PC-3 (cell line): ENCODE data around the gene CAPN10. TPM values are rescaled to one million over a fixed set of nuclear protein-coding genes. Genes with fewer than 3 reads are reported as not detected.

Source experiments
- ATAC-seq: fragments of 200-7000 bp; cut with Tn5 transposase; 2 replicates; pipeline ENCODE4 v1.9.1; 2020; ENCODE audit warnings: mild to moderate bottlenecking, moderate library complexity
- BruUV-seq: library from RNA; stranded (reverse); fragments of 400-500 nt; replicated peaks from 2 replicates; lab custom pipeline; 2021; lab: Mats Ljungman, UMichigan
- CTCF ChIA-PET: fragments of 300-600 bp; sonication (Branson Sonifier 250); formaldehyde crosslinking; loops from one replicate; lab custom pipeline; 2022; ENCODE audit warnings: antibody characterized with exemption; lab: Charles Lee
- POLR2A ChIA-PET: fragments of 300-600 bp; sonication (Branson Sonifier 250); formaldehyde crosslinking; loops from one replicate; lab custom pipeline; 2022; ENCODE audit warnings: antibody characterized with exemption; ENCODE audit not compliant: unreplicated experiment; lab: Charles Lee
- DNase-seq: peaks from one replicate; pipeline ENCODE4 v3.0.0-alpha.2; 2015
- H2AFZ ChIP-seq: fragments of 300-600 bp; sonication (generic); 2 replicates; pipeline ENCODE4 v1.6.0; 2016; ENCODE audit warnings: antibody characterized with exemption, low read length
- H3F3A ChIP-seq: fragments of 300-600 bp; sonication (generic); one replicate; pipeline ENCODE4 v1.6.0; 2017; ENCODE audit warnings: antibody characterized with exemption, low read length, control low read depth, mild to moderate bottlenecking; ENCODE audit not compliant: unreplicated experiment
- H3K27ac ChIP-seq: fragments of 300-600 bp; sonication (generic); 2 replicates; pipeline ENCODE4 v1.5.1; 2016; ENCODE audit warnings: mild to moderate bottlenecking, low read length
- H3K27me3 ChIP-seq: fragments of 300-600 bp; sonication (generic); 2 replicates; pipeline ENCODE4 v1.6.1; 2016; ENCODE audit warnings: low read length, mixed read lengths
- H3K36me3 ChIP-seq: fragments of 300-600 bp; sonication (generic); 2 replicates; pipeline ENCODE4 v1.6.1; 2016; ENCODE audit warnings: low read depth, mixed run types, low read length, mixed read lengths
- H3K4me1 ChIP-seq: fragments of 300-600 bp; sonication (generic); 2 replicates; pipeline ENCODE4 v1.5.1; 2016; ENCODE audit warnings: low read length; ENCODE audit not compliant: insufficient read depth
- H3K4me2 ChIP-seq: fragments of 300-600 bp; sonication (generic); 2 replicates; pipeline ENCODE4 v1.6.0; 2016; ENCODE audit warnings: low read length
- H3K4me3 ChIP-seq: fragments of 300-600 bp; sonication (generic); 2 replicates; pipeline ENCODE4 v1.5.1; 2016; ENCODE audit warnings: mild to moderate bottlenecking, low read length, mixed read lengths
- H3K79me2 ChIP-seq: fragments of 300-600 bp; sonication (generic); 2 replicates; pipeline ENCODE4 v1.6.1; 2017; ENCODE audit warnings: low read length, mixed read lengths
- H3K9ac ChIP-seq: fragments of 300-600 bp; sonication (generic); 2 replicates; pipeline ENCODE4 v1.6.0; 2016; ENCODE audit warnings: mild to moderate bottlenecking, low read length
- H3K9me2 ChIP-seq: fragments of 300-600 bp; sonication (generic); replicated peaks from 2 replicates; pipeline ENCODE4 v1.6.1; 2016; ENCODE audit warnings: mixed run types, low read length, mixed read lengths
- H3K9me3 ChIP-seq: fragments of 300-600 bp; sonication (generic); 2 replicates; pipeline ENCODE4 v1.6.1; 2016; ENCODE audit warnings: low read length, mixed read lengths
- H4K20me1 ChIP-seq: fragments of 300-600 bp; sonication (generic); 2 replicates; pipeline ENCODE4 v1.6.1; 2016; ENCODE audit warnings: low read length, mixed read lengths
- CTCF ChIP-seq: fragments of 300-600 bp; sonication (generic); conservative IDR thresholded peaks from 2 replicates; pipeline ENCODE4 v1.5.1; 2017; ENCODE audit warnings: antibody characterized with exemption, low read depth, mild to moderate bottlenecking, low read length
- EZH2 ChIP-seq: fragments of 300-600 bp; sonication (generic); IDR thresholded peaks from one replicate; pipeline ENCODE4 v1.6.1; 2017; ENCODE audit warnings: antibody characterized with exemption, mild to moderate bottlenecking, low read length; ENCODE audit not compliant: unreplicated experiment
- EZH2phosphoT487 ChIP-seq: fragments of 300-600 bp; sonication (generic); IDR thresholded peaks from 2 replicates; pipeline ENCODE4 v1.6.1; 2018; ENCODE audit warnings: mild to moderate bottlenecking, antibody characterized with exemption, low read length, borderline replicate concordance
- intact Hi-C: fragments of 100-400 bp; cut with micrococcal nuclease; formaldehyde crosslinking; loops from 2 replicates; pipeline ENCODE4 v1.9.0; 2023
- total RNA-seq: library from RNA; depleted of rRNA; stranded (reverse); fragments of >200 nt; gene quantifications from 2 replicates; pipeline ENCODE4 v1.2.3, GENCODE V29; 2014

Gene CAPN10
- total RNA-seq, 1 experiment from 2014 or later: 32.2 TPM

DNA sequence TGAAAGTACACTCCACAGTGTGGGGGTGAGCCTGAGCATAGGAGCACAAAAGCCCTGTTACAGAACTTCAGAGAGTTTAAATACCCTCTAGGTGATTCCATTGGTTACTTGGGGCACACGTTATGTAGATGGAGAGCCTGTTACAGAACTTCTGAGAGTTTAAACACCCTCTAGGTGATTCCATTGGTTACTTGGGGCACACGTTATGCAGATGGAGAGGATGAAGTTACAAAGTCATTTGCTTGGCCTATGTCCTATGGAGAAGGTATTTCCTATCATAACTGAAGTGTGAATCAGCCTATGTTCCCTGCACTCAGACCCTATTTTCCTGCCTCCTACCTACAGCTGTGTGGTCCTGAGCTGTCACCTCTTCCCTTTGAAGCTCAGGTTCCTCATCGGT is 3.8 kb upstream of the CAPN10 start:
- ATAC-seq: no peak
- Histone ChIP-seq H4K20me1 (no peaks in the 10 kb centered on the region; the same call in 1 of the 2 replicates), H2AFZ (no peak overlapping the region), H3K9me2 (no peaks in the 10 kb centered on the region), H3K36me3 (no peaks in the 10 kb centered on the region), H3K79me2 (peaks cover 79% of the 10 kb centered on the region), H3K27me3 (no peaks in the 10 kb centered on the region), H3K9ac (no peak overlapping the region), H3K9me3 (no peaks in the 10 kb centered on the region), H3K4me2 (peak overlapping the region; percentile 38; the same call in 1 of the 2 replicates), H3K4me1 (peaks cover 60% of the 10 kb centered on the region), H3K4me3 (no peak overlapping the region), H3F3A (peaks cover 7% of the 10 kb centered on the region), H3K27ac (no peak overlapping the region)
- CTCF ChIA-PET: no interaction called here
- DNase-seq: no peak
- TF ChIP-seq EZH2 (no peak), CTCF (no peak), EZH2phosphoT487 (no peak)
- POLR2A ChIA-PET: no interaction called here
- BruUV-seq: no TSS peak
- intact Hi-C loops: no loop called here

DNA sequence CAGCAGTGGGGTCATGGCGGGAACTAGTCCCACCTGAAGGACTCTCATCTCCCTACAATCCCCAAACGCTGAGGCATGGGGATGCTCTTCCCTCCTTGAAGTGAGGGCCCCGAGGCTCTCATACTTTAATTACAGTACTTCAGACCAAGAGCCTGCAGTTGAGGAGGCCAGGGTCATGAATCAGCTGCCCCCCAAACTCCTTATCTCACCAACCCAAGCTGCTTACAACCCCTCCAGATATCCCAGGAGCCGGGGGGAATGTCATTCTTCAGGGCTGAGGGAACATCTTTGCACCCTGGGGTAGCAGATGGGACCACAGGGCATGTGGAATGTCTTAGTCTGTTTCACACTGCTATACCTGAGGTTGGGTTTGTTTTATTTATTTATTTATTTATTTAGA is 2.8 kb upstream of the CAPN10 start:
- no peaks in the 10 kb centered on the region for H3K36me3 ChIP-seq
- TF ChIP-seq EZH2: no peak
- TF ChIP-seq EZH2phosphoT487: no peak
- no peak for TF ChIP-seq CTCF
- POLR2A ChIA-PET: no interaction called here

GRCh38 chr2:240584486-240585031 is 2.0 kb upstream of the CAPN10 start:
- no TSS peak for BruUV-seq
- H3K27me3 ChIP-seq: no peaks in the 10 kb centered on the region
- ChIA-PET CTCF (no interaction called here), POLR2A (no interaction called here)
- intact Hi-C loops: no loop called here
- no peak overlapping the region for H3K27ac ChIP-seq
- ATAC-seq: no peak
- no peaks in the 10 kb centered on the region for H3K9me2 ChIP-seq
- H3K4me1 ChIP-seq: peaks cover 55% of the 10 kb centered on the region
- peak overlapping the region; percentile 96 for H3K4me2 ChIP-seq
- H3F3A ChIP-seq: peaks cover 7% of the 10 kb centered on the region
- no peaks in the 10 kb centered on the region for H3K9me3 ChIP-seq
- H3K79me2 ChIP-seq: peaks cover 85% of the 10 kb centered on the region
- DNase-seq: peak; percentile 36
- H3K36me3 ChIP-seq: no peaks in the 10 kb centered on the region
- H3K4me3 ChIP-seq: peak overlapping the region; percentile 93; the same call in 1 of the 2 replicates
- H2AFZ ChIP-seq: no peak overlapping the region
- H3K9ac ChIP-seq: no peak overlapping the region
- peaks cover 8% of the 10 kb centered on the region for H4K20me1 ChIP-seq
- no peak for TF ChIP-seq EZH2phosphoT487
- TF ChIP-seq CTCF: no peak

More for the DNA sequence above, 2.8 kb upstream of the CAPN10 start:
- ATAC-seq (no peak), DNase-seq (no peak)
- Histone ChIP-seq H3K27me3 (no peaks in the 10 kb centered on the region), H3K9ac (no peak overlapping the region), H4K20me1 (peaks cover 8% of the 10 kb centered on the region), H3K27ac (no peak overlapping the region), H3K79me2 (peaks cover 81% of the 10 kb centered on the region), H3K4me1 (peaks cover 63% of the 10 kb centered on the region), H3K4me3 (no peak overlapping the region), H2AFZ (no peak overlapping the region), H3K9me3 (no peaks in the 10 kb centered on the region), H3K4me2 (no peak overlapping the region), H3F3A (peaks cover 7% of the 10 kb centered on the region), H3K9me2 (no peaks in the 10 kb centered on the region)
- CTCF ChIA-PET: no interaction called here
- no TSS peak for BruUV-seq
- intact Hi-C loops: no loop called here
